ENCODE data around the gene NYAP1.

DNA sequence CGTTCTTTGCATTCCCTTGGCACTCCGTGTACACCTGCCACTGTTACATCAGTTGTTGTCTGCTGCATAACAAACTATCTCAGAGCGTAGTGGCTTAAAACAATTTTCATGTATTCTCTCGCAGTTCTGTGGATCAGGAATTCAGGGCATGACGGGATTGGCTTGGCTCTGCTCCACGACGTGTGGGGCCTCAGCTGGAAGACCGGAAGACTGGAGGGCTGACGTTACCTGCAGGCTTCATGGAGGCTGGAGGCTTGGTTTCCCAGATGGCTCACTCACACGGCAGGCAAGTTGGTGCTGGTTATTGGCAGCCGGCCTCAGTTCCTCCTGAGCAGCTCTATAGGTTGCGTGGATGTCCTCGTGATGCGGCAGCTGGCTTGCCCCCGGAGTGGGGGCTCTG is 25.5 kb downstream of the NYAP1 start:
- no peak for TF ChIP-seq CTCF (IDR thresholded peaks at IDR 0.05; ENCODE audit: poor library complexity)
- TF ChIP-seq EZH2phosphoT487 (IDR thresholded peaks at IDR 0.05; ENCODE audit: low read depth, severe bottlenecking, unreplicated experiment), result no peak
- TF ChIP-seq EZH2 (IDR thresholded peaks at IDR 0.05; ENCODE audit: borderline replicate concordance), result no peak
